Measurements from ENCODE around the gene CCL8.

The CCL8 gene

GRCh38 chr17:34367486-34368195, 48.4 kb downstream of the CCL8 start:
- no peak for DNase-seq (ENCODE audit: low spot score)

GRCh38 chr17:34368196-34368945, 49.1 kb downstream of the CCL8 start:
- DNase-seq (ENCODE audit: low spot score) = no peak

GRCh38 chr17:34368946-34369500, 49.8 kb downstream of the CCL8 start:
- no peak for DNase-seq (ENCODE audit: low spot score)

- DNase-seq (ENCODE audit: low spot score) = no peak
Measured at GRCh38 chr17:34369571-34369970, 50.3 kb downstream of the CCL8 start.

GRCh38 chr17:34370376-34370996, 51.3 kb downstream of the CCL8 start:
- no peak for DNase-seq (ENCODE audit: low spot score)

GRCh38 chr17:34370997-34371395, 51.8 kb downstream of the CCL8 start:
- DNase-seq (ENCODE audit: low spot score) = no peak
